HG02884 (cell line): ENCODE data around the gene ZNF8.
"Not testable (repeated sequence)": the region's sequence is repeated elsewhere in the genome, so short reads cannot be mapped to it uniquely, and the experiment has no call there.

Experiments
- ATAC-seq: cut with Tn5 transposase; IDR thresholded peaks from one replicate; pipeline ENCODE4 v1.9.1; 2021; ENCODE audit warnings: mild to moderate bottlenecking, moderate library complexity; ENCODE audit not compliant: unreplicated experiment

The ZNF8 gene

GRCh38 chr19:58294743-58295374, 16.1 kb downstream of the ZNF8 start:
- ATAC-seq: no peak

GRCh38 chr19:58296104-58296503, 17.3 kb downstream of the ZNF8 start:
- ATAC-seq: no peak

GRCh38 chr19:58300620-58301019, 21.9 kb downstream of the ZNF8 start:
- ATAC-seq: no peak

GRCh38 chr19:58304255-58304654, 25.5 kb downstream of the ZNF8 start:
- ATAC-seq: no peak

GRCh38 chr19:58304748-58305064, 26.0 kb downstream of the ZNF8 start:
- peak; percentile 20 for ATAC-seq

- ATAC-seq: peak; percentile 95
Observed at GRCh38 chr19:58305065-58305931, 26.5 kb downstream of the ZNF8 start, which contains the start of gene ERVK3-1. Gene ERVK3-1 (plus strand): TSS chr19:58305377. CDS start chr19:58312169, 6,792 bp downstream.

GRCh38 chr19:58305932-58306323, 27.2 kb downstream of the ZNF8 start:
- ATAC-seq: no peak

- no peak for ATAC-seq
Observed at GRCh38 chr19:58307736-58308135, 29.0 kb downstream of the ZNF8 start.

- ATAC-seq: not testable (repeated sequence)
Observed at GRCh38 chr19:58310685-58311084, 31.9 kb downstream of the ZNF8 start.

- no peak for ATAC-seq
Observed at GRCh38 chr19:58311345-58311865, 32.6 kb downstream of the ZNF8 start.

GRCh38 chr19:58315580-58315979, 36.8 kb downstream of the ZNF8 start:
- no peak for ATAC-seq

- no peak for ATAC-seq
Observed at GRCh38 chr19:58317476-58318072, 38.8 kb downstream of the ZNF8 start.

- no peak for ATAC-seq
Observed at GRCh38 chr19:58318297-58318696, 39.5 kb downstream of the ZNF8 start.

- no peak for ATAC-seq
Observed at GRCh38 chr19:58319241-58319640, 40.5 kb downstream of the ZNF8 start.

GRCh38 chr19:58325311-58326022, 46.7 kb downstream of the ZNF8 start:
- no peak for ATAC-seq

- peak; percentile 21 for ATAC-seq
Observed at GRCh38 chr19:58326501-58326913, 47.8 kb downstream of the ZNF8 start.

GRCh38 chr19:58326914-58327726, 48.4 kb downstream of the ZNF8 start, which contains the start of gene ZSCAN22:
Gene ZSCAN22 (plus strand): TSS chr19:58326994. CDS start chr19:58334803, 7,809 bp downstream.
- ATAC-seq: peak; percentile 81

- no peak for ATAC-seq
Observed at GRCh38 chr19:58328999-58329398, 50.2 kb downstream of the ZNF8 start.

- ATAC-seq: no peak
Observed at GRCh38 chr19:58330458-58330857, 51.7 kb downstream of the ZNF8 start.

GRCh38 chr19:58332697-58333096, 53.9 kb downstream of the ZNF8 start:
- ATAC-seq: no peak
